SU-DHL-6 (cell line): ENCODE measurements around the gene ZNF814.
"Not testable (repeated sequence)": the region's sequence is repeated elsewhere in the genome, so short reads cannot be mapped to it uniquely, and the experiment has no call there.

Experiments
- CTCF ChIP-seq: fragments of 200-600 bp; sonication (generic); IDR thresholded peaks from one replicate; pipeline ENCODE4 v1.5.1; 2017; ENCODE audit warnings: antibody characterized with exemption, mild to moderate bottlenecking, low read length, moderate library complexity; ENCODE audit not compliant: insufficient read depth, poor library complexity, severe bottlenecking
- EZH2phosphoT487 ChIP-seq: fragments of 200-600 bp; sonication (generic), shearing (Covaris generic); conservative IDR thresholded peaks from 2 replicates; pipeline ENCODE4 v1.6.1; 2018; ENCODE audit warnings: mild to moderate bottlenecking, antibody characterized with exemption, low read length, moderate library complexity, mixed read lengths

- TF ChIP-seq CTCF, EZH2phosphoT487: not testable (repeated sequence)
Measured at GRCh38 chr19:57823155-57823554, 65.7 kb downstream of the ZNF814 start.
